GM12801 (cell line): ENCODE data around the gene GPR35.

Experiments
- TF ChIP-seq, protein P1 (sequence below): IDR thresholded peaks from one replicate; pipeline ENCODE4 v1.5.1; 2011; ENCODE audit warnings: control low read depth; ENCODE audit not compliant: insufficient read length; ENCODE audit errors: extremely low read depth

GPR35 gene

DNA sequence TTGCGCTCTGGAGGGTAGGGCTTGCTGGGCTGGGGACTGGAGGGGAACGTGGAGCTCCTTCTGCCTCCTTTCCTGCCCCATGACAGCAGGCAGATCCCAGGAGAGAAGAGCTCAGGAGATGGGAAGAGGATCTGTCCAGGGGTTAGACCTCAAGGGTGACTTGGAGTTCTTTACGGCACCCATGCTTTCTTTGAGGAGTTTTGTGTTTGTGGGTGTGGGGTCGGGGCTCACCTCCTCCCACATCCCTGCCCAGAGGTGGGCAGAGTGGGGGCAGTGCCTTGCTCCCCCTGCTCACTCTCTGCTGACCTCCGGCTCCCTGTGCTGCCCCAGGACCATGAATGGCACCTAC lies 4.3 kb downstream of the GPR35 start:
- TF ChIP-seq, protein P1, sequence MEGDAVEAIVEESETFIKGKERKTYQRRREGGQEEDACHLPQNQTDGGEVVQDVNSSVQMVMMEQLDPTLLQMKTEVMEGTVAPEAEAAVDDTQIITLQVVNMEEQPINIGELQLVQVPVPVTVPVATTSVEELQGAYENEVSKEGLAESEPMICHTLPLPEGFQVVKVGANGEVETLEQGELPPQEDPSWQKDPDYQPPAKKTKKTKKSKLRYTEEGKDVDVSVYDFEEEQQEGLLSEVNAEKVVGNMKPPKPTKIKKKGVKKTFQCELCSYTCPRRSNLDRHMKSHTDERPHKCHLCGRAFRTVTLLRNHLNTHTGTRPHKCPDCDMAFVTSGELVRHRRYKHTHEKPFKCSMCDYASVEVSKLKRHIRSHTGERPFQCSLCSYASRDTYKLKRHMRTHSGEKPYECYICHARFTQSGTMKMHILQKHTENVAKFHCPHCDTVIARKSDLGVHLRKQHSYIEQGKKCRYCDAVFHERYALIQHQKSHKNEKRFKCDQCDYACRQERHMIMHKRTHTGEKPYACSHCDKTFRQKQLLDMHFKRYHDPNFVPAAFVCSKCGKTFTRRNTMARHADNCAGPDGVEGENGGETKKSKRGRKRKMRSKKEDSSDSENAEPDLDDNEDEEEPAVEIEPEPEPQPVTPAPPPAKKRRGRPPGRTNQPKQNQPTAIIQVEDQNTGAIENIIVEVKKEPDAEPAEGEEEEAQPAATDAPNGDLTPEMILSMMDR: no peak

DNA sequence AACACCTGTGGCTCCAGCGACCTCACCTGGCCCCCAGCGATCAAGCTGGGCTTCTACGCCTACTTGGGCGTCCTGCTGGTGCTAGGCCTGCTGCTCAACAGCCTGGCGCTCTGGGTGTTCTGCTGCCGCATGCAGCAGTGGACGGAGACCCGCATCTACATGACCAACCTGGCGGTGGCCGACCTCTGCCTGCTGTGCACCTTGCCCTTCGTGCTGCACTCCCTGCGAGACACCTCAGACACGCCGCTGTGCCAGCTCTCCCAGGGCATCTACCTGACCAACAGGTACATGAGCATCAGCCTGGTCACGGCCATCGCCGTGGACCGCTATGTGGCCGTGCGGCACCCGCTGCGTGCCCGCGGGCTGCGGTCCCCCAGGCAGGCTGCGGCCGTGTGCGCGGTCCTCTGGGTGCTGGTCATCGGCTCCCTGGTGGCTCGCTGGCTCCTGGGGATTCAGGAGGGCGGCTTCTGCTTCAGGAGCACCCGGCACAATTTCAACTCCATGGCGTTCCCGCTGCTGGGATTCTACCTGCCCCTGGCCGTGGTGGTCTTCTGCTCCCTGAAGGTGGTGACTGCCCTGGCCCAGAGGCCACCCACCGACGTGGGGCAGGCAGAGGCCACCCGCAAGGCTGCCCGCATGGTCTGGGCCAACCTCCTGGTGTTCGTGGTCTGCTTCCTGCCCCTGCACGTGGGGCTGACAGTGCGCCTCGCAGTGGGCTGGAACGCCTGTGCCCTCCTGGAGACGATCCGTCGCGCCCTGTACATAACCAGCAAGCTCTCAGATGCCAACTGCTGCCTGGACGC lies 4.9 kb downstream of the GPR35 start:
- TF ChIP-seq, protein P1: no peak

- TF ChIP-seq, protein P1: no peak
These were observed 5.7 kb downstream of the GPR35 start for GRCh38 chr2:240630771-240631547.

DNA sequence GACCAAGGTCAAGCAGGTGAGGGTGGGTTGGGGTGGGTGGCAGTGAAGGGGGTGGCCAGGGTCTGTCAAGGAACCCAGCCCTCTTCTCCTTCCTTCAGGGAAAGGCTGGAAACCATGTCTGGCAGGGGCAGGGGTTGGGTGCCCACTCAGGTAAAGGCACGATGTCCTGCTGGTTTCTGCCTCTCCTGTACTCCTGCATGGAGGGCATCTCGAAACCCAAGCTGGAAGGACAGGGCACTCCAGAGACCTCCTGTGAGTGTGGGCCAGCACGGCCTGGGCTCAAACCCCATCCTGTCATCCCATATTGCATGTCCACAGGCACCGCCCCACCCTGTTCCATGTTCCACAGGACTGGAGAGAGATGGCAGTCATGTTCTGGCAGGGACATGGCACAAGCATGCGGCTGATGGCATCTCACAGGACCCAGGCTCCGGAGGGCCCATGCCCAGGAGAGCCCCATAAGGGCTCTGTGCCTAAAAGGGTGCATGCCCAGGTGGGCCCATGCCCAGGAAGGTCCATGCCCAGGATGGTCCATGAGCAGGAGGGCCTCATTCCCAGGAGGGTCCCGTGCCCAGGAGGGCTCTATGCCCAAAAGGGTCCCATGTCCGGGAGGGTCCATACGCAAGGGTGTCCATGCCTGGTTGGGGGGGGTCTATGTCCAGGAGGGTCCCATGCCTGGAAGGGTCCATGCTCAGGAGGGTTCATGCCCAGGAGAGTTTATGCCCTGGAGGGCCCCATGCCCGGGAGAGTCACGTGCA lies 6.4 kb downstream of the GPR35 start:
- TF ChIP-seq, protein P1: no peak

GRCh38 chr2:240632306-240632721 lies 7.0 kb downstream of the GPR35 start:
- TF ChIP-seq, protein P1: no peak

DNA sequence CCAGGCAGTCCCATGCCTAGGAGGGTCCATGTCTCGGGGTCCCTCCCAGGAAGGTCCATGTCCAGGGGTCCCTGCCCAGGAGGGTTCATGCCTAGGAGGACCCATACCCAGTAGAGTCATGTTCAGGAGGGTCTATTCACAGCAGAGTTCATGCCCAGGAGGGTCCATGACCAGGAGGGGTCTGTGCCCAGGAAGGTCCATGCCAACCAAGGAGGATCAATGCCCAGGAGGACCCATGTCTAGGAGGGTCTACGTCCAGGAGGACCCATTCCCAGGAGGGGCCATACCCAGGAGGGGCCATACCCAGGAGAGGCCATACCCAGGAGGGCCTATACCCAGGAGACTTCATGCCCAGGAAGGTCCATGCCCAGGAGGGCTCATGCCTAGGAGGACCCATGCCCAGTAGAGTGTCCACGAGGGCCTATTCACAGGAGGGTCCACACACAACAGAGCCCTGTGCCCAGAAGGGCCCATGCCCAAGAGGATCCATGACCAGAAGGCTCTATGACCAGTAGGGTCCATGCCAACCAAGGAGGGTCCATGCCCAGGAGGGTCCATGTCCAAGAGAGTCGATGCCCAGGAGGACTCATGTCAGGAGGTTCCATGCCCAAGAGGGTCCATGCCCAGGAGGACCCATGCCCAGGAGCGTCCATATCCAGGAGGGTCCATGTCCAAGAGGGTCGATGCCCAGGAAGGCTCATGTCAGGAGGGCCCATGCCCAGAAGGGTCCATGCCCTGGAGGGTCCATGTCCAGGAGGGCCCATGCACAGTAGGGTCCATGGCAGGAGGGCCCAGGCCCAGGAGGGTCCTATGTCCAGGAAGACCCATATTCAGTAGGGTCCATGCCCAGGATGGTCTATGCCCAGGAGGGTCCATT lies 10.1 kb downstream of the GPR35 start:
- TF ChIP-seq, protein P1: no peak
